ENCODE data around the gene RPS6KA2. TPM values are rescaled to one million over a fixed set of nuclear protein-coding genes. Genes with fewer than 3 reads are reported as not detected.

RPS6KA2 gene
- polyA plus RNA-seq, 1 donor (not counting 4 experiments of a cell fraction or from before 2014, with no cell fraction given): 8.2 TPM

DNA sequence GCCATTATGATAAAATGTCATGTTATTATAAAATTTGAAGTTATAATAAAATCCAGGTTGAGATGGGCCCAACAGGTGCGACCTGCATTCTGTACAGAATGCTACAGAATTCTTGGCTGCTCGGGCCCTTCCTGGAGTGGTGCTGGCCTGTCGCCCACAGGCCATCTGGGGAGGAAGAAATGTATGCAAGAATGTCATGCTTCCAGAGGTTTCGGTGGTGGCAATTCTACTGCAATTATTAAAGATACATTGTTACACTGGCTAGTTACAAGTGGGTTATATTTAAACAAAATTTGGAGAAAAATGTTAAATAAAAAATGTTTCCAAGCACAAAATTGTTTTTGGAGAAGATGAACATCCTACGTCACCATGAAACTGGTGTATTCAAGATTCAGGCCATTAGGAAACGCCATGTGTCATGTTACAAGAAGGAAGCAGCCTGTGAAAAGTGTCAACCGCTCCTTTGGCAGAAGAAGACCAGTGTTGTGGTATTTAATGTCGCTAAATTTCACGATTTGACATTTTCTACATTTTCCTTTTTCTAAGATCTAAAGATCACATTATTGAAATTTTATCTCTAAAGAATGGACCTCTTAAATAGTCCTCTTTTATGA lies 47.7 kb downstream of the RPS6KA2 start:
- H3K27ac ChIP-seq (ENCODE audit: control insufficient read depth, insufficient read depth, low read length): no peak overlapping the region
- H4K20me1 ChIP-seq (ENCODE audit: control insufficient read depth, extremely low read depth, insufficient read depth, low read length): no peaks in the 10 kb centered on the region
- H3K4me2 ChIP-seq (ENCODE audit: control insufficient read depth, extremely low read depth, insufficient read depth, low read depth, low read length): no peak overlapping the region
- no peaks in the 10 kb centered on the region for H3K27me3 ChIP-seq (ENCODE audit: control insufficient read depth, extremely low read depth, insufficient read depth, low read length)
- no peak for TF ChIP-seq CTCF (optimal IDR thresholded peaks at IDR 0.05 in 1 of 3, IDR thresholded peaks at IDR 0.05 in 1 of 3, conservative IDR thresholded peaks at IDR 0.05 in 1 of 3; ENCODE audit: extremely low read depth in 1 of 3, insufficient read depth in 2 of 3, low read length in 3 of 3)
- H3K36me3 ChIP-seq (ENCODE audit: control insufficient read depth in 2 of 2, extremely low read depth in 1 of 2, insufficient read depth in 2 of 2, low read length in 2 of 2): no peaks in the 10 kb centered on the region
- H3K4me3 ChIP-seq (ENCODE audit: control insufficient read depth in 2 of 3, extremely low read depth in 1 of 3, insufficient read depth in 2 of 3, low read depth in 1 of 3, low read length in 3 of 3): no peak overlapping the region
- H2AFZ ChIP-seq (ENCODE audit: control insufficient read depth, low read length): no peak overlapping the region
- H3K9ac ChIP-seq (ENCODE audit: control insufficient read depth, extremely low read depth, insufficient read depth, low read length): no peak overlapping the region
- no peaks in the 10 kb centered on the region for H3K9me1 ChIP-seq (ENCODE audit: control insufficient read depth, extremely low read depth, insufficient read depth, low read length)
- no peaks in the 10 kb centered on the region for H3K4me1 ChIP-seq (ENCODE audit: control insufficient read depth, extremely low read depth, insufficient read depth, low read length)
- dilution Hi-C loops (cut with MboI; ENCODE audit: extremely low pct_ligation_motif_present, low sequenced_read_pairs): no loop called here
- no peak for DNase-seq (ENCODE audit: low read depth, low spot score)
- no peak for FAIRE-seq
- H3K79me2 ChIP-seq (ENCODE audit: control insufficient read depth, insufficient read depth, low read length): no peaks in the 10 kb centered on the region
- no peaks in the 10 kb centered on the region for H3K9me3 ChIP-seq (ENCODE audit: control insufficient read depth, low read depth, low read length)

DNA sequence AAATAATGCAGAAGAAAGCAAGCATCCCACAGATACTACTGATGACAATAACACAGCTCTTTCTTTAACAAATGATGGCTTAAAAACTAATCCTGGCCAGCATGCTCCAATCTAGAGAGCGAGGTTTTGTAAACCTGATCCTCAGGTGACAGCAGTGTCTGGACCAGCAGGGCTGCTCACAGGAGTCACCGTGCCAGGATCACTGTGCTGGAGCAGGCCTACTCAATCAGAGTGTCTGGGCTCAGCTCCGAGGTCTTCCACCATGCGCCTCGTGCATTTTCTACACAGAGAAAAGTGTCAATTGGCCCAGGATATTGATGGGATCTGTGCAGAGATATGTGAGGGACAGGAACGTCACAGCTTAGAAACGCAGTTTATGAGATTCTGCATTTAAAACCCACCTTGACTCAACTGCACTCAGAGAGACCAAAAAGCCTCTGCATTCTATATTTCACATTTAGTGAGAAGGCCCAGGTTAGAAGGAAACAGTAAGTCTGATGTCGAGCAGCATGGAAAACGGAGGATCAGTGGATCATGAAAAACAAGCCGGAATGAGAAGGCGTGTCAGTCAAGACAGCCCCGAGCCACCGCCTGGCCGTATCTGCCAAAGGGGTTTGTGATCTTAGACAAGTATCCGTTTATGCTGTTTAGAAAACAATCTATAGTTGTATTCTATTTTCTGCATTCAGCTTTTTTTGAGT lies 48.4 kb downstream of the RPS6KA2 start:
- no peaks in the 10 kb centered on the region for H3K4me1 ChIP-seq (ENCODE audit: control insufficient read depth, extremely low read depth, insufficient read depth, low read length)
- no peak overlapping the region for H2AFZ ChIP-seq (ENCODE audit: control insufficient read depth, low read length)
- H3K4me2 ChIP-seq (ENCODE audit: control insufficient read depth, extremely low read depth, insufficient read depth, low read depth, low read length): no peak overlapping the region
- H4K20me1 ChIP-seq (ENCODE audit: control insufficient read depth, extremely low read depth, insufficient read depth, low read length): no peaks in the 10 kb centered on the region
- dilution Hi-C loops (cut with MboI; ENCODE audit: extremely low pct_ligation_motif_present, low sequenced_read_pairs): no loop called here
- DNase-seq (ENCODE audit: low read depth, low spot score): no peak
- H3K79me2 ChIP-seq (ENCODE audit: control insufficient read depth, insufficient read depth, low read length): no peaks in the 10 kb centered on the region
- no peak overlapping the region for H3K27ac ChIP-seq (ENCODE audit: control insufficient read depth, insufficient read depth, low read length)
- no peaks in the 10 kb centered on the region for H3K36me3 ChIP-seq (ENCODE audit: control insufficient read depth in 2 of 2, extremely low read depth in 1 of 2, insufficient read depth in 2 of 2, low read length in 2 of 2)
- no peaks in the 10 kb centered on the region for H3K9me1 ChIP-seq (ENCODE audit: control insufficient read depth, extremely low read depth, insufficient read depth, low read length)
- FAIRE-seq: no peak
- no peak overlapping the region for H3K9ac ChIP-seq (ENCODE audit: control insufficient read depth, extremely low read depth, insufficient read depth, low read length)
- no peak overlapping the region for H3K4me3 ChIP-seq (ENCODE audit: control insufficient read depth in 2 of 3, extremely low read depth in 1 of 3, insufficient read depth in 2 of 3, low read depth in 1 of 3, low read length in 3 of 3)
- no peaks in the 10 kb centered on the region for H3K9me3 ChIP-seq (ENCODE audit: control insufficient read depth, low read depth, low read length)
- no peak for TF ChIP-seq EZH2 (IDR thresholded peaks at IDR 0.05; ENCODE audit: low read length)
- TF ChIP-seq CTCF (optimal IDR thresholded peaks at IDR 0.05 in 1 of 3, IDR thresholded peaks at IDR 0.05 in 1 of 3, conservative IDR thresholded peaks at IDR 0.05 in 1 of 3; ENCODE audit: extremely low read depth in 1 of 3, insufficient read depth in 2 of 3, low read length in 3 of 3): no peak
- H3K27me3 ChIP-seq (ENCODE audit: control insufficient read depth, extremely low read depth, insufficient read depth, low read length): no peaks in the 10 kb centered on the region
